Endodermal cell (in vitro differentiated cells): ENCODE data around the gene SNTB2. TPM values are rescaled to one million over a fixed set of nuclear protein-coding genes. Genes with fewer than 3 reads are reported as not detected.

Experiments
- DNase-seq: peaks from one replicate; pipeline ENCODE4 v3.0.0-alpha.2; 2017
- H3K27ac ChIP-seq: 2 replicates; pipeline ENCODE4 v1.5.1; 2013; ENCODE audit warnings: mild to moderate bottlenecking, low read depth, low read length, moderate library complexity
- H3K27me3 ChIP-seq: 2 replicates; pipeline ENCODE4 v1.6.1; 2013; ENCODE audit warnings: mild to moderate bottlenecking, low read length, moderate library complexity; ENCODE audit not compliant: insufficient read depth, control insufficient read depth, poor library complexity, severe bottlenecking
- H3K36me3 ChIP-seq: 2 replicates; pipeline ENCODE4 v1.7.0; 2013; ENCODE audit warnings: mild to moderate bottlenecking, low read length, moderate library complexity; ENCODE audit not compliant: control insufficient read depth, insufficient read depth
- H3K4me1 ChIP-seq: one replicate; pipeline ENCODE4 v1.7.0; 2013; ENCODE audit warnings: low read length; ENCODE audit not compliant: control insufficient read depth, insufficient read depth
- H3K4me3 ChIP-seq: 2 replicates; pipeline ENCODE4 v1.5.1; 2013; ENCODE audit warnings: mild to moderate bottlenecking, low read length, moderate library complexity
- H3K9ac ChIP-seq: 2 replicates; pipeline ENCODE4 v1.6.1; 2013; ENCODE audit warnings: mild to moderate bottlenecking, low read length, moderate library complexity; ENCODE audit not compliant: poor library complexity, severe bottlenecking; ENCODE audit errors: extremely low read depth
- H3K9me3 ChIP-seq: 2 replicates; pipeline ENCODE4 v1.6.1; 2013; ENCODE audit warnings: mild to moderate bottlenecking, low read length, moderate library complexity; ENCODE audit not compliant: control insufficient read depth
- H3K27ac Mint-ChIP-seq: 2 replicates; pipeline ENCODE4 v1.8.0; 2020; ENCODE audit warnings: mixed read lengths
- H3K27me3 Mint-ChIP-seq: 2 replicates; pipeline ENCODE4 v1.8.0; 2021; ENCODE audit warnings: mild to moderate bottlenecking, mixed read lengths; ENCODE audit not compliant: insufficient read depth
- H3K36me3 Mint-ChIP-seq: 2 replicates; pipeline ENCODE4 v1.8.0; 2020; ENCODE audit warnings: low read depth, mixed read lengths
- H3K4me1 Mint-ChIP-seq: 2 replicates; pipeline ENCODE4 v1.8.0; 2020; ENCODE audit warnings: mixed read lengths
- H3K4me3 Mint-ChIP-seq: 2 replicates; pipeline ENCODE4 v1.8.0; 2020; ENCODE audit warnings: mild to moderate bottlenecking, moderate library complexity, mixed read lengths
- H3K9me3 Mint-ChIP-seq: 2 replicates; pipeline ENCODE4 v1.8.0; 2020; ENCODE audit warnings: mild to moderate bottlenecking, mixed read lengths
- WGBS, 2 experiments: methylation state at CpG; one replicate each; pipeline versions ENCODE4 v1.1.5 to v1.1.7; 2013; ENCODE audit warnings: missing lambda C conversion rate in 2 of 2, mixed read lengths in 1 of 2; ENCODE audit not compliant: insufficient coverage in 1 of 2, insufficient read length in 1 of 2; 5-methylcytosine and 5-hydroxymethylcytosine counted together
- total RNA-seq, 2 donors: library from RNA; stranded (reverse); fragmentation: NEBNext Ultra II Directional in 1 of 2; extraction: Animal tissue kit (Norgen Biotek cat#: 25700) in 1 of 2; gene quantifications; 2 replicates in 1 of 2; 3 replicates in 1 of 2; pipeline ENCODE4 v1.2.1, GENCODE V29; 2021
- TF ChIP-seq, protein P1 (sequence below): fragments of 200-600 bp; sonication (generic); conservative IDR thresholded peaks from 2 replicates; pipeline ENCODE4 v1.5.0; 2021; ENCODE audit warnings: antibody characterized with exemption, mild to moderate bottlenecking

SNTB2 gene
- total RNA-seq, 2 donors from 2014 or later: 15.4 to 24.1 TPM

DNA sequence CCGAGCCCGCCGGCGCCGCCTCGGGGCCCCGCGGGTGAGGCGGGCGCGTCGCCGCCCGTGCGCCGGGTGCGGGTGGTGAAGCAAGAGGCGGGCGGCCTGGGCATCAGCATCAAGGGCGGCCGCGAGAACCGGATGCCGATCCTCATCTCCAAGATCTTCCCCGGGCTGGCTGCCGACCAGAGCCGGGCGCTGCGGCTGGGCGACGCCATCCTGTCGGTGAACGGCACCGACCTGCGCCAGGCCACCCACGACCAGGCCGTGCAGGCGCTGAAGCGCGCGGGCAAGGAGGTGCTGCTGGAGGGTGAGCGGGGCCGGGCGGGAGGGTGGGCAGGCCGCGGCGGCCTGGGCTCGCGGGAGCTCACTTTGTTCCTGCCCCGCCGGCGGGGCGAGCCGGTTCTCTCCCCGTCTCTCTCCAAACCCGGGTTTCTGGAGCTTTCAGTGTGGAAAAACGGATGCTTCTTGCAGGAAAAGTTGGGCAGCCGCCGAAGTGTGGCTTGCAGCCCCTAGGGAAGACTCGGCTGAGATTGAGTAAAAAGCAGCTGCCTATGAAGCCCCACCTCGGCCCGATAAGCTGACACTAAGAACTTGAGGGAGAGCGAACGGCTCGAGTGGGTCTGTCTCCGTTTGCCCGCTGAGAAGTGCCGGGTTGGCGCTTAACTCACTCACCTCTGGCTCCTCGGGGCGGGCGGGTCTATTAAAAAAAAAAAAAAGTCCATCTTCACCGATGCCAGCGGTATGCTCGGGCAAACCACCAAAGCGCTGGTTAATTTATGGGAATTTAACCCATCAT, 677 bp downstream of the SNTB2 start:
- Histone ChIP-seq H3K9me3 (no peaks in the 10 kb centered on the region), H3K4me3 (peak overlapping the region; percentile 89), H3K4me1 (peaks cover 2% of the 10 kb centered on the region), H3K27me3 (no peaks in the 10 kb centered on the region), H3K9ac (peak overlapping the region; percentile 60), H3K36me3 (no peaks in the 10 kb centered on the region), H3K27ac (peak overlapping the region; percentile 71)
- Mint-ChIP-seq H3K4me1 (peaks cover 17% of the 10 kb centered on the region), H3K27me3 (no peaks in the 10 kb centered on the region), H3K9me3 (no peaks in the 10 kb centered on the region), H3K4me3 (peak overlapping the region; percentile 81), H3K27ac (peak overlapping the region; percentile 89), H3K36me3 (peaks cover 5% of the 10 kb centered on the region)
- TF ChIP-seq, protein P1, sequence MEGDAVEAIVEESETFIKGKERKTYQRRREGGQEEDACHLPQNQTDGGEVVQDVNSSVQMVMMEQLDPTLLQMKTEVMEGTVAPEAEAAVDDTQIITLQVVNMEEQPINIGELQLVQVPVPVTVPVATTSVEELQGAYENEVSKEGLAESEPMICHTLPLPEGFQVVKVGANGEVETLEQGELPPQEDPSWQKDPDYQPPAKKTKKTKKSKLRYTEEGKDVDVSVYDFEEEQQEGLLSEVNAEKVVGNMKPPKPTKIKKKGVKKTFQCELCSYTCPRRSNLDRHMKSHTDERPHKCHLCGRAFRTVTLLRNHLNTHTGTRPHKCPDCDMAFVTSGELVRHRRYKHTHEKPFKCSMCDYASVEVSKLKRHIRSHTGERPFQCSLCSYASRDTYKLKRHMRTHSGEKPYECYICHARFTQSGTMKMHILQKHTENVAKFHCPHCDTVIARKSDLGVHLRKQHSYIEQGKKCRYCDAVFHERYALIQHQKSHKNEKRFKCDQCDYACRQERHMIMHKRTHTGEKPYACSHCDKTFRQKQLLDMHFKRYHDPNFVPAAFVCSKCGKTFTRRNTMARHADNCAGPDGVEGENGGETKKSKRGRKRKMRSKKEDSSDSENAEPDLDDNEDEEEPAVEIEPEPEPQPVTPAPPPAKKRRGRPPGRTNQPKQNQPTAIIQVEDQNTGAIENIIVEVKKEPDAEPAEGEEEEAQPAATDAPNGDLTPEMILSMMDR: no peak
- WGBS, 2 experiments: 0 to 1% methylated on average over 22 to 76 of the region's 76 CpGs
- DNase-seq: peak; percentile 81

DNA sequence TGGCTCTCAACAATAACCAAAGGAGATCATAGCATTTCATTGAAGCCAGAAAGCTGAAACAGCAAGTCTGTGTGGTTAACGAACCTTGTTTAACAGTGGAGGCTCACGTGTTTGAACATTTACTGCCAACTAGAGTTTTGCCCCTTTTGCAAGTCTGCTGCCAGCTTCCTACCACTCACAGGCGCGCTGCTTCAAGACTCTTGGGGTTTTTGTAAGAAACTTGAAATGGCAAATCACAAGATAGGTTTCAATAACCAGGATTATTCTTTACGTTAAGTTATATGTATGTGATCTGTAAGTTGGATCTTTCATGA, 1.2 kb downstream of the SNTB2 start:
- Mint-ChIP-seq H3K27me3 (no peaks in the 10 kb centered on the region), H3K36me3 (peaks cover 5% of the 10 kb centered on the region), H3K4me1 (peaks cover 17% of the 10 kb centered on the region), H3K4me3 (peak overlapping the region; percentile 81), H3K9me3 (no peaks in the 10 kb centered on the region), H3K27ac (peak overlapping the region; percentile 89)
- DNase-seq: no peak
- H3K27ac ChIP-seq: no peak overlapping the region
- peak overlapping the region; percentile 89 for H3K4me3 ChIP-seq
- no peaks in the 10 kb centered on the region for H3K9me3 ChIP-seq
- 0 to 13% methylated on average over 2 to 5 of the region's 5 CpGs for WGBS, 2 experiments
- H3K27me3 ChIP-seq: no peaks in the 10 kb centered on the region
- peak overlapping the region; percentile 60 for H3K9ac ChIP-seq
- TF ChIP-seq, protein P1: no peak
- H3K4me1 ChIP-seq: peaks cover 2% of the 10 kb centered on the region
- H3K36me3 ChIP-seq: no peaks in the 10 kb centered on the region

DNA sequence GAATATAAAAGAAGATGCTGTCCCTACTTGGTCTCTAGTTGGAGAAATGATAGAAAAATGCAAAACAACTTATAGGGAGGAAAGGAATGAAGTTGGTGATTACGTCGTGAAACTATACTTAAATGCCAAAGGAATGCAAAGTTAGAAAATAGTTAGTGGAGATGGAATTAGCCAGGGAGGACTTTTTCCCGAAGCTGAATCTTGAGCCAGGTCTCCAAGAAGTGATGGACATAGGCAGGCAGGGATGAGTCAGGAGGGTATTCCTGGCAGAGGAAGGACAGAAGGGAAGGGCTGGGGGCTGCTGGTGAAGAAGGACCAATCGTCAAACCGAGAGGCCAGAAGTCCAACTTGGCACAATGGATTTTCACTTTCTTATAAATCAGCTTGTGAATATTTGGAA, 1.8 kb downstream of the SNTB2 start:
- H3K9ac ChIP-seq: no peak overlapping the region
- no peaks in the 10 kb centered on the region for H3K9me3 ChIP-seq
- Mint-ChIP-seq H3K4me1 (peaks cover 17% of the 10 kb centered on the region), H3K27ac (no peak overlapping the region), H3K9me3 (no peaks in the 10 kb centered on the region), H3K36me3 (peaks cover 5% of the 10 kb centered on the region), H3K4me3 (peak overlapping the region; percentile 81), H3K27me3 (no peaks in the 10 kb centered on the region)
- no peak overlapping the region for H3K27ac ChIP-seq
- TF ChIP-seq, protein P1: no peak
- no peaks in the 10 kb centered on the region for H3K27me3 ChIP-seq
- peak overlapping the region; percentile 89 for H3K4me3 ChIP-seq
- 45 to 48% methylated on average over 4 to 5 of the region's 5 CpGs for WGBS, 2 experiments
- H3K36me3 ChIP-seq: no peaks in the 10 kb centered on the region
- peaks cover 2% of the 10 kb centered on the region for H3K4me1 ChIP-seq
- DNase-seq: no peak
